ENCODE results near the gene USP33.
"Not testable (repeated sequence)": the region's sequence is repeated elsewhere in the genome, so short reads cannot be mapped to it uniquely, and the experiment has no call there.

USP33 gene

DNA sequence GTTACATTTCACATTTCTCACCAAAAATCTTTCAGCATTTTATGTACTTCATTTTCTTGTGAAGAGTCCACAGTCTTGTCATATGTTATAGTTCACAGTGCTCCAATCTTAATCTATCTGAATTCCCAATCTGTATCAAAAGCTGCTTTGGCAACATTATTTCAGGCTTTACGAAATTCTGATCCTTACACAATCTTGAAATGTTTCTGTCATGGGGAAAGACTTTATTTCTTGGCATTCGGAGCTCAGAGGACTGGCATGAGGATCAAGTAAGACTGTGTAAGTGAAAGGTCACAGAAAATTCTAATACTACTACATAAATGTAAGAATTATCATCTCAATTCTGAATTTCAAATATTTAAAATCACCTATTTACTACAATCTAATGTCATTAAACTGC is 2.0 kb downstream of the USP33 start:
- Mint-ChIP-seq H3K27me3 (ENCODE audit: low read depth) (no peaks in the 10 kb centered on the region), H3K27ac (no peak overlapping the region), H3K4me3 (peak overlapping the region; percentile 54), H3K9me3 (no peaks in the 10 kb centered on the region), H3K4me1 (ENCODE audit: low read depth) (peaks cover 27% of the 10 kb centered on the region), H3K36me3 (ENCODE audit: low read depth) (peaks cover 2% of the 10 kb centered on the region)

DNA sequence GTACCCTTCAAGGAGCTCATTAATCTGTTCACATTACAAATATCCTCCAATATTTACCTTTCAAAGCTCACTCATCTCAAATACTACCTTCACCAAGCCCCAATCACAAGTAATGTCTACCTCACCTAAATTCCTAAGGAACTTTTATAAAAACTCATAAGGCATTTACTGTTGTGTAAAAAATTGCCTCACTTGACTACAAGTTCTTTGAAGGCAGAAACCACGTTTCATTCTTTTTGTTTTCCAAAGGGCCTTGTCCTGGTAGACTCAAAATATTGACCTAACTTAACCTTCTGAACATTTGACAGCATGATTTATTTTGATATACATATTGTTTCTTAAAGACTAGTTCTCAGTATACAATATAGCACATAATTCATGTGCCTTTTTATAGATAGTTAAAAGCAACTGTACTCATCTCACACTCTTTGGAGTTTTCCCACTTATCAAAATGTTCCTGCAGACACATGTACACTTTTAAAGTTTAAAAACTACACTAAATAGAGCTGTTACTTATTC is 2.5 kb downstream of the USP33 start:
- Mint-ChIP-seq H3K4me3 (peak overlapping the region; percentile 54), H3K9me3 (no peaks in the 10 kb centered on the region), H3K27ac (no peak overlapping the region), H3K36me3 (ENCODE audit: low read depth) (peaks cover 3% of the 10 kb centered on the region), H3K27me3 (ENCODE audit: low read depth) (no peaks in the 10 kb centered on the region), H3K4me1 (ENCODE audit: low read depth) (peaks cover 27% of the 10 kb centered on the region)

DNA sequence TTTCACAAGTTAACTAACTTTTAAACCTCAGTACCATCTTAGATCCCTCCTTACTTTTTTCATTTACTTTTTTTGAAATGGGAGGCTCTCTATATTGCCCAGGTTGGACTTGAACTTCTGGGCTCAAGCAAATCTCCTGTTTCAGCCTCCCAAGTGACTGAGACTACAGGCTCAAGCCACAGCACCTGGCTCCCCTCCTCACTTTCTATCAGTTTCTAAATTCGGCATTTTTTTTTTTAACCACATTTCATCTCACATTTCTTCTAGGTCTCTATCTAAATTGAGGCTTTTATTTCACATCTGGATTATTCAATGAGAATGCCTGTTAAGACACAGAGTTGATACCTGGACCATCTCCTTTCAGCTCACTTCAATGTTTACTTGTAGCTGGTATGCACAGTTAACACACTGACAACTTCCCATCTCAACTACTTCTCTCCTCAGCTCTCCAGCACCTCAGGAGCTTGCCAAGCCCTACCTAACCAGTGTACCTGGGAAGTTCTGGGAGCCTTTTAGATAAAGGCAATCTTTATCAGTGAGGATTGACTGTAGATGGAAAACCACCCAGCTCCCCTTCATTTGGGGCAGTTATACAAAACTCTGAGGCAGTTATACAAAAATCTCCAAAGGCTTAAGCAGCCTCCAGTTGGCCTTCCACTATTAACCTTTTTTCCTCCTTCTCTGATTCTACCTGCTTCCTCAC is 3.4 kb downstream of the USP33 start:
- Mint-ChIP-seq H3K9me3 (no peaks in the 10 kb centered on the region), H3K4me1 (ENCODE audit: low read depth) (peaks cover 27% of the 10 kb centered on the region), H3K4me3 (no peak overlapping the region), H3K36me3 (ENCODE audit: low read depth) (peaks cover 3% of the 10 kb centered on the region), H3K27me3 (ENCODE audit: low read depth) (no peaks in the 10 kb centered on the region), H3K27ac (no peak overlapping the region)

DNA sequence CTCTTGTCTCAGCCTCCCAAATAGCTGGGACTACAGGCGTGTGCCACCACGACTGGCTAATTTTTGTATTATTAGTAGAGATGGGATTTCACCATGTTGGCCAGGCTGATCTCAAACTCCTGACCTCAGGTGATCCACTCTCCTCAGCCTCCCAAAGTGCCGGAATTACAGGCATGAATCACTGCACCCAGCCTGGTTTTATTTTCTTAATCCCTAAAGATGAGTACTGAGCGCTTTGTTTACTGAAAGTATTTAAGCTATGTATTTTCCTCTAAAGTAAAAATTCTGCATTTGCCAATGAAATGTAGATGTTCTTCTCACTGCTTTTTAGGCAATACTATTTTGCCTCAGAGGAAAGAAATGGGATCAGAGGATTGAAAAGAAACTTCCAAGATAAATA is 10.2 kb downstream of the USP33 start:
- not testable (repeated sequence) for H3K4me3 Mint-ChIP-seq; H3K27me3 Mint-ChIP-seq (ENCODE audit: low read depth); H3K4me1 Mint-ChIP-seq (ENCODE audit: low read depth); H3K27ac Mint-ChIP-seq; H3K9me3 Mint-ChIP-seq; H3K36me3 Mint-ChIP-seq (ENCODE audit: low read depth)

DNA sequence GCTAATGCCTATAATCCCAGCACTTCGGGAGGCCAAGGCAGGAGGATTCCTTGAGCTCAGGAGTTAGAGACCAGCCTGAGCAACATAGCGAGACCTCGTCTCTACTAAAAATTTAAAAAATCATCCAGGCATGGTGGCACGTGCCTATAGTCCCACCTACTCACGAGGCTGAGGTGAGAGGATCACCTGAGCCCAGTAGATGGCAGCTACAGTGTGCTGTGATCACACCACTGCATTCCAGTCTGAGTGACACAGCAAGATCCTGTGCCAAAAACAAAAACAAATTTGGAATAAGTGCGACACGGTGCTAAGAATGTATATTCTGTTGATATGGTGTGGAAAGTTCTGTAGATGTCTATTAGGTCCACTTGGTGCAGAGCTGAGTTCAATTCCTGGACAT is 15.1 kb downstream of the USP33 start:
- H3K4me1 Mint-ChIP-seq (ENCODE audit: low read depth), result peaks cover 4% of the 10 kb centered on the region
- H3K27me3 Mint-ChIP-seq (ENCODE audit: low read depth), result no peaks in the 10 kb centered on the region
- H3K27ac Mint-ChIP-seq, result no peak overlapping the region
- peaks cover 2% of the 10 kb centered on the region for H3K36me3 Mint-ChIP-seq (ENCODE audit: low read depth)
- no peaks in the 10 kb centered on the region for H3K9me3 Mint-ChIP-seq
- H3K4me3 Mint-ChIP-seq, result no peak overlapping the region

DNA sequence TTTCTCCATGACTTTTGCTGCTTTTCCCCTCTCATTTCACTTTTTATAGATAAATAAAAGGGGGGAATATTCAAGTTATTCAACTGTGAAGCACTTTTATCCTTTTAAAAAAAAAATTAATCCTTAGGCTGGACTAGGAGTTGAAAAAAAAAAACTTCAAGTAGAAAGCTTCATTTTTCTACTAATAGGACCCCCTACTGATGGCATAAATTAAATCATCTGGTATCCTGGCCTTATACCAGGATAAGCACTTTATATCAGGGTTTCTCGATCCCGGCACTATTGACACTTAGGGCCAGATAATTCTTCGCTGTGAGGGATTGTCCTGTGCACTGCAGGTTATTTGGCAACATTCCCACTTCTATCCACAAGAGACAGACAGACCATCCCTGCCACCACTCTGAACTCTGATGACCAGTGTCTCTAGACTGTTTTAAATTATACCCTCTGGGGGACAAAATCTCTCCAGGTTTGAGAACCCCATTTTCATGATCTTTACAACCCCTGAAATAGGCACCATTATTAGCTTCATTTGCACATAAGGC is 17.6 kb downstream of the USP33 start:
- Mint-ChIP-seq H3K9me3 (no peaks in the 10 kb centered on the region), H3K27ac (no peak overlapping the region), H3K4me3 (no peak overlapping the region), H3K27me3 (ENCODE audit: low read depth) (no peaks in the 10 kb centered on the region), H3K36me3 (ENCODE audit: low read depth) (peaks cover 7% of the 10 kb centered on the region), H3K4me1 (ENCODE audit: low read depth) (peaks cover 4% of the 10 kb centered on the region)

DNA sequence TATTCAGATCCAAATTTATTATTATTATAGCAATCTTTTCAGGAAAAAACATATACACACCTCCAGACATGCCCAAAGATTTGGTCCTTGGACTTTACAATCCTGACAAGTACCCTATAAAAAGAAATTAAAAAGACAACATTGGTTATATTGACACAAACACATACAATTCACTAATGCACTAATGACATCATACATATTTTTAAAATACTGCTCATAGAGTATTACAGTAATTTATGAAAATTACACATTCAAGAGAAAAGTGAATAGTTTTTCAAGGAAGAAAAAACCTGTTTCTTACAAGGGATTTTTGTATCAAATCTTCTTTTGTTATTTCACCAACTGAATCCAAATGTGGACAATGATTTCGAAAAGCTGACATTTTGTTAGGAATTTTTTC is 18.3 kb downstream of the USP33 start:
- peaks cover 3% of the 10 kb centered on the region for H3K4me1 Mint-ChIP-seq (ENCODE audit: low read depth)
- no peak overlapping the region for H3K4me3 Mint-ChIP-seq
- no peaks in the 10 kb centered on the region for H3K9me3 Mint-ChIP-seq
- no peaks in the 10 kb centered on the region for H3K27me3 Mint-ChIP-seq (ENCODE audit: low read depth)
- no peak overlapping the region for H3K27ac Mint-ChIP-seq
- H3K36me3 Mint-ChIP-seq (ENCODE audit: low read depth), result peaks cover 9% of the 10 kb centered on the region

DNA sequence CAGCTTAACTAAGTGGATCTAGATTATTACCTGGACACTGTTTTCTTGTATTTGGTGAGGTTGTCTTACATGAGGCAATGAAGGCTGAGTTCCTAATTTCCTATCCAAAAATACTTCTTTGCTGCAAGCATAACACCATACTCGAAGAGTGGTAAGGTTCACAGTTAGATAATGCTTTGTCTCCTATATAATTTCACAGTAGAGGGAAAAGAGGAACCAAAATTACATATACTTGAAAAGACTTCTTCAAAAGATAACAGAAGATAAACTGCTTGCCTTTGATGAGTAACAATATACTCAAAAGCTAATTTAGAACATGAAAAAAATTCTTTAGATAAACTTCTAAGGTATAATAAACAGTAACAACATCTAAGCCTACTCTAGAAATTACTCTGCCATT is 20.4 kb downstream of the USP33 start:
- Mint-ChIP-seq H3K27ac (no peak overlapping the region), H3K9me3 (no peaks in the 10 kb centered on the region), H3K4me1 (ENCODE audit: low read depth) (no peaks in the 10 kb centered on the region), H3K4me3 (no peak overlapping the region), H3K36me3 (ENCODE audit: low read depth) (peaks cover 11% of the 10 kb centered on the region), H3K27me3 (ENCODE audit: low read depth) (no peaks in the 10 kb centered on the region)

DNA sequence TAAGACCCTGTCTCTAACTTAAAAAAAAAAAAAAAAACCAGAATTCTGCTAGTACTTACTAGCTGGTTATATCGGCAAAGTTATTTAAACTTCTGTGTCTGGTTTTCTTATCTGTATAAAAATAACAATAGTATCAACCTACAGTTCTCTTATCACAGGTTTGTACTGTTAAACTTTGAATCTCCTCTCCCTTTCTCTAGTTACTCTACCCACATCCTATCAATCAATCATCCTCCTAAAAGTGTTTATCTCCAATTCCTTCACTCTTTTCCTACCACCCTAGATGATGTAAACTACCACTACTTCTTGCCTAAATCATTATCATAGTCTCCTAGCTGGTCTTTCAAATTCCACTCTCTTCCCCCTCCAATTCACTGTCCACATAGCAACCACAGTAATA is 27.6 kb downstream of the USP33 start:
- Mint-ChIP-seq H3K4me1 (ENCODE audit: low read depth) (no peaks in the 10 kb centered on the region), H3K36me3 (ENCODE audit: low read depth) (peaks cover 22% of the 10 kb centered on the region), H3K4me3 (no peak overlapping the region), H3K27ac (no peak overlapping the region), H3K27me3 (ENCODE audit: low read depth) (no peaks in the 10 kb centered on the region), H3K9me3 (no peaks in the 10 kb centered on the region)

DNA sequence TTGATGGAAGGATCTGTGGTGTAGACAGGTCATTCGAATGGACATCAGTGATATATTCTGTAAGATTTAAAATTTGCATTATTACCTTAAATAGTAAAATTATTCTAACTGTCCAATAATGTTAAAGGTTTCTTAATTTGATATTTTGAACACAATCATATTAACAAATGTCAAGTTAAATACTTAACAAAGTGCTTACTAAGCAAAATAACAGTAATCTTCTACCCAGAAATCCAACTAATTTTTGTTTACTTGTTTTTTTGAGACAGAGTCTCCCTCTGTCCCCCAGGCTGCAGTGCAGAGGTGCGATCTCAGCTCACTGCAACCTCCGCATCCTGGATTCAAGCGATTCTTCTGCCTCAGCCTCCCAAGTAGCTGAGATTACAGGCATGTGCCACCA is 33.9 kb downstream of the USP33 start:
- H3K36me3 Mint-ChIP-seq (ENCODE audit: low read depth), result peaks cover 50% of the 10 kb centered on the region
- no peaks in the 10 kb centered on the region for H3K9me3 Mint-ChIP-seq
- no peaks in the 10 kb centered on the region for H3K4me1 Mint-ChIP-seq (ENCODE audit: low read depth)
- H3K27ac Mint-ChIP-seq, result no peak overlapping the region
- H3K27me3 Mint-ChIP-seq (ENCODE audit: low read depth), result no peaks in the 10 kb centered on the region
- no peak overlapping the region for H3K4me3 Mint-ChIP-seq

DNA sequence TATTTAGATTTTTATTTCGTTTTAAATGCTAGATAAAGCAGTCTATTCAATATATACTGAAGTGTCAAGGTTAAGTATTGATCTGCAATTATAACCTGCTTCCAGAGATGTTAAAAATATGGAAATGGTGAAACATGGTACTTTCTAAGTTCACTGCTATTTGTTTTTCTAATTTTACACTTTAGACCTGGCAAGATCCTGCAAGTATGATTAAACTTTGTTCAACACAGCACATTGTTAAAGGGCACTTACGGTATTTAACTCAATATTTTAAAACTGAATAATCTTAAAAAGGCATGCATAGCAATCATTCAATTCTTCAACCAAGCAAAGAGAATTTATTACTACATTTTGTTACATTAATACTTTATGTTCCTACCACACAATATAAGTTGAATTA is 41.5 kb downstream of the USP33 start:
- Mint-ChIP-seq H3K4me3 (no peak overlapping the region), H3K4me1 (ENCODE audit: low read depth) (no peaks in the 10 kb centered on the region), H3K27ac (no peak overlapping the region), H3K9me3 (no peaks in the 10 kb centered on the region), H3K27me3 (ENCODE audit: low read depth) (no peaks in the 10 kb centered on the region), H3K36me3 (ENCODE audit: low read depth) (peaks cover 47% of the 10 kb centered on the region)

DNA sequence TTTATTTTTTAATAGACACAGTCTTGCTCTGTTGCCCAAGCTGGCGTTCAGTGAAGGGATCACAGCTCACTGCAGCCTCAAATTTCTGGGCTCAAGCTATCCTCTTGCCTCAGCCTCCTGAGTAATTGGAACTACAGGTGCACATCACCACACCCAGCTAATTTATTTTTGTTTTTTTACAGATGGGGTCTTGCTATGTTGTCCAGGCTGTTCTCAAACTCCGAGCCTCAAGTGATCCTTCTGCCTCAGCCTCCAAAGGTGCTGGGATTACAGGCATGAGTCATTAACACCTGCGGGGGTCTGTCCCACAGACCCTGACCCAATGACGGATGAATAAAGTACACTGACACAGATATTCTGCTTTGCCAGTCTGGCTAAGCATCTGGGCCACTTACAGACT is 43.6 kb downstream of the USP33 start:
- H3K36me3 Mint-ChIP-seq (ENCODE audit: low read depth), result peaks cover 35% of the 10 kb centered on the region

DNA sequence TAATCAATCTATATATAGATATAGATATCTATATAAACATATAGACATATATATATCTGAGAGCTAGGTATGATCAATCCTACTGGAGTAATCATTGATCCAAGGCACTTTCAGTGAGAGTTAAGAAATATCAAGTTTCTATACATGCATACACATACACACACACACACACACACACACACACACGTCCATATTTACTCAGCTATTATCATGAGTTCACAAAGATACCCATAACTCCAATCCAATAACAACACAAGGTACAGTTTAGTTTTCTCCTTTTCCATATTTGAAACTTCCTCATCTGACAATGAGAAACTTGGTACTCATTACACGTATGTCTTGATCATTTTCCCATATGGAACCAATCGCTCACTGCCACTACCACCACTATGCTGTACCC is 49.9 kb downstream of the USP33 start:
- Mint-ChIP-seq H3K9me3 (no peaks in the 10 kb centered on the region), H3K27ac (no peak overlapping the region), H3K4me3 (no peak overlapping the region), H3K36me3 (ENCODE audit: low read depth) (peaks cover 34% of the 10 kb centered on the region), H3K27me3 (ENCODE audit: low read depth) (no peaks in the 10 kb centered on the region), H3K4me1 (ENCODE audit: low read depth) (peaks cover 1% of the 10 kb centered on the region)

More for the DNA sequence above, 43.6 kb downstream of the USP33 start:
- Mint-ChIP-seq H3K27me3 (ENCODE audit: low read depth) (no peaks in the 10 kb centered on the region), H3K27ac (no peak overlapping the region), H3K9me3 (no peaks in the 10 kb centered on the region), H3K4me1 (ENCODE audit: low read depth) (no peaks in the 10 kb centered on the region), H3K4me3 (no peak overlapping the region)

DNA sequence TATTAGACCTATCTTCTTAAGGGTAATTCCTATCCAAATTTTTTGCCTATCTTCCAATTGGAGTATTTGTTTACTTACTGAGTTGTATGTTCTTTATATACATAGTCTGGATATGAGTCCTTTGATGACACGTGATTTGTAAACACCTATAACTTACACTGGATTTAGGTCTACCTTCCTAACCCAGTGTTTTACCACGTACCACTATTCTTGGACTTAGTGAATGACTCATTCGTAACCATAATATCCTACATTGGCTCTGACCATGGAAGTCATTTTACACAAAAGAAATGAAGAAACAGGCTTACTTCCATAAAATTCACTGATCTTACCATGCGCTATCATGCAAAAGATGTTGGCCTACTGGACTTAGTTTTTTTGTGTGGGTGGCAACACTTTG is 53.3 kb downstream of the USP33 start:
- Mint-ChIP-seq H3K27ac (no peak overlapping the region), H3K4me1 (ENCODE audit: low read depth) (peaks cover 2% of the 10 kb centered on the region), H3K27me3 (ENCODE audit: low read depth) (no peaks in the 10 kb centered on the region), H3K4me3 (no peak overlapping the region), H3K9me3 (no peaks in the 10 kb centered on the region), H3K36me3 (ENCODE audit: low read depth) (peaks cover 21% of the 10 kb centered on the region)

DNA sequence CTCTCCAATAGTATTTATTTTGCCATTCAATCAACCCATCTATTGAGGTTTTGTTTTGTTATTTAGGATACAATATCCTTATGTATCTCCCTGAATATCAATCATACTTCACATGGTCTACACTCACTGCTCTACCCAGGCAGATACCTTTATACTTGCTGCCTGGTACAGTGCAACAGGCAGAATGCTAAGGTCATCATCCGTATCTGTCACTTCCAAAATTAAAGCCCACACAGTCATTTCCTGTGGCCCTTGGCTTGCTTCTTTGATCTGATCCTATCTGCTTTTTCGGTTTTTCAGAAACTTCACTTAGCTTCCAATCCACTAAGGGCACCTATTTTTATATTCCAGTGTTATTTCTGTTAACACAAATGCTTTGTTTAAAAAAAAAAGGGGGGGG is 54.9 kb downstream of the USP33 start:
- Mint-ChIP-seq H3K4me3 (no peak overlapping the region), H3K4me1 (ENCODE audit: low read depth) (peaks cover 2% of the 10 kb centered on the region), H3K27ac (no peak overlapping the region), H3K36me3 (ENCODE audit: low read depth) (peaks cover 16% of the 10 kb centered on the region), H3K9me3 (peaks cover 1% of the 10 kb centered on the region), H3K27me3 (ENCODE audit: low read depth) (no peaks in the 10 kb centered on the region)
